ENCODE data around the gene DACT1.
"Not testable (repeated sequence)": the region's sequence is repeated elsewhere in the genome, so short reads cannot be mapped to it uniquely, and the experiment has no call there.

Gene DACT1, protein sequence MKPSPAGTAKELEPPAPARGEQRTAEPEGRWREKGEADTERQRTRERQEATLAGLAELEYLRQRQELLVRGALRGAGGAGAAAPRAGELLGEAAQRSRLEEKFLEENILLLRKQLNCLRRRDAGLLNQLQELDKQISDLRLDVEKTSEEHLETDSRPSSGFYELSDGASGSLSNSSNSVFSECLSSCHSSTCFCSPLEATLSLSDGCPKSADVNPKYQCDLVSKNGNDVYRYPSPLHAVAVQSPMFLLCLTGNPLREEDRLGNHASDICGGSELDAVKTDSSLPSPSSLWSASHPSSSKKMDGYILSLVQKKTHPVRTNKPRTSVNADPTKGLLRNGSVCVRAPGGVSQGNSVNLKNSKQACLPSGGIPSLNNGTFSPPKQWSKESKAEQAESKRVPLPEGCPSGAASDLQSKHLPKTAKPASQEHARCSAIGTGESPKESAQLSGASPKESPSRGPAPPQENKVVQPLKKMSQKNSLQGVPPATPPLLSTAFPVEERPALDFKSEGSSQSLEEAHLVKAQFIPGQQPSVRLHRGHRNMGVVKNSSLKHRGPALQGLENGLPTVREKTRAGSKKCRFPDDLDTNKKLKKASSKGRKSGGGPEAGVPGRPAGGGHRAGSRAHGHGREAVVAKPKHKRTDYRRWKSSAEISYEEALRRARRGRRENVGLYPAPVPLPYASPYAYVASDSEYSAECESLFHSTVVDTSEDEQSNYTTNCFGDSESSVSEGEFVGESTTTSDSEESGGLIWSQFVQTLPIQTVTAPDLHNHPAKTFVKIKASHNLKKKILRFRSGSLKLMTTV

DNA sequence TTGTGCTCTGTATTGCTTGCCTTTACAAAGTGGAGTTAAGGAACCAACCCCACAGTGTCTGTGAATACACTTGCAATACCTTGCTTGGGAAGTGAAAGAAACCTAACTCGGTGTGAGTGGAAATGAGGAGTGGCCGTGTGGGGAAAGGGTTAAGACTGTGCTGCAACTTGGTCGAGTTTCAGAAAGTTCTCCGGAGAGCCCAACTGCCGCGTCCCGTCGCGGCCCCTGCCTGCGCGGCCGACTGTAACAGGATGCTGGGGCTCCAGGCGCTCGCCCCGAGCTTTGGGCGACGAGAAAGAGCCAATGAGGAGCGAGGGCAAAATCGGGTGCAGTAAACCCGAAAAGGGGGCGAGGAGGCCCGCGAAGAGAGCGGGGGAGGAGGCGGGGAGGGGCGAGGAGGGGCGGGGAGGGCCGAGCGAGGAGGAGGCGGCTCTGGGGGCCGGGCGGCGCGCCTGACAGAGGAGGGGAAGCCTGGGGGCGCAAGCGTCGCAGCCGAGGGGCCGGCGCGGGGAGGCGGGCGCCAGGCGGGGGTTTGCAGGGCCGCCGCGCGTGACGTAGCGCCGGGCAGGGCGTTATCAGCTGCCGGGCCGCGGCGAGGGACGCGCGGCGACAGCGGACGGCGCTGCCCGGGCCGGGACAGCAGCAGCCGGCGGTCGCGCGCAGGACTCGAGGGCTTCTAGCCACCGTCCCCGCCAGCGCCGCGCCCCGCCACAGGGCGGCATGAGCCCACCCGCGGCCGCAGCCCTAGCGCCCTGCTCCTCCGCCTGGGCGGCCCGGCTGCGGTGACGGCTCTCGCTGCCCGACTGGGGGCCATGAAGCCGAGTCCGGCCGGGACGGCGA, at the start of gene DACT1:
TSS of gene DACT1 (plus strand) at position 572 of the 840 bp plus-strand sequence. CDS start at position 813, 241 bp downstream.
- DNase-seq = peak; percentile 41

DNA sequence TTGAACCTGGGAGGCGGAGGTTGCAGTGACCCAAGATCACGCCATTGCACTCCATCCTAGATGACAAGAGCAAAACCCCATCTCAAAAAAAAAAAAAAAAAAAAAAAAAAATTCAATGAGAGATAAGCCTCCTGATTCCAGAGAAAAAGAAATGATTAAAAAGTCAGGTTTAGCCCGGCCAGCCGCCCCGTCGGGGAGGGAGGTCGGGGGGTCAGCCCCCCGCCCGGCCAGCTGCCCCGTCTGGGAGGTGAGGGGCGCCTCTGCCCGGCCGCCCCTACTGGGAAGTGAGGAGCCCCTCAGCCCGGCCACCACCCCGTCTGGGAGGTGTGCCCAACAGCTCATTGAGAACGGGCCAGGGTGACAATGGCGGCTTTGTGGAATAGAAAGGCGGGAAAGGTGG, 49.4 kb upstream of the DACT1 start:
- not testable (repeated sequence) for DNase-seq

DNA sequence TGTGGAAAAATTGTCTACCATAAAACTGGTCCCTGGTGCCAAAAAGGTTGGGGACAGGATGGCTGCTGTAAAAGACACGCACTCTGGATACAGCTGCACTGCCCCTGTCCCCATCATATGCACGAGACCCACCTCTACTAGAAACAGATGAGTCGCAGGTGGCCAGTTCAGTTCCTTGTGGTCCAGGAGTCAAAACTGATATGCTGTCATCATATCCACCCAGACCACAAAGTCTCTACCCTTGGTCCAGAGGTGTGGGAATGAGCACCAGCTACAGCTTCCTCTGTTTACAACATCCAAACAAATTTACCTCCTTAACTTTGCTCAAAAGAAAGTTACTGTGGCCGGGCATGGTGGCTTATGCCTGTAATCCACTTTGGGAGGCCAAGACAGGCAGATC, 43.8 kb upstream of the DACT1 start:
- DNase-seq = no peak

DNA sequence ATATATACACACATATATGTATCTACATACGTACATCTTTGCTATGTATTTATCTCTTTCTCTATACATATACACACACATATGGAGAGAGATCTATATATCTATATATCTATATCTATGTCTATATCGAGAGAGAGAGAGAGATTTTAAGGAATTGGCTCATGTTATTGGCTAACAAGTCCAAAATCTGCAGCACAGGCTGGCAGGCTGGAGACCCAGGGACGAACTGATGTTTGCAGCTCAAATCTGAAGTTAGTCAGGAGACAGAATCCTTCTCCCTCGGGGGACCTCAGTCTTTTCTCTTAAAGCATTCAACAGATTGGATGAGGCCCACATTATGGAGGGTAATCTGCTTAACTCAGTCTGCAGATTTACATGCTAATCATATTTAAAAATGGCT, 40.7 kb upstream of the DACT1 start:
- no peak for DNase-seq

DNA sequence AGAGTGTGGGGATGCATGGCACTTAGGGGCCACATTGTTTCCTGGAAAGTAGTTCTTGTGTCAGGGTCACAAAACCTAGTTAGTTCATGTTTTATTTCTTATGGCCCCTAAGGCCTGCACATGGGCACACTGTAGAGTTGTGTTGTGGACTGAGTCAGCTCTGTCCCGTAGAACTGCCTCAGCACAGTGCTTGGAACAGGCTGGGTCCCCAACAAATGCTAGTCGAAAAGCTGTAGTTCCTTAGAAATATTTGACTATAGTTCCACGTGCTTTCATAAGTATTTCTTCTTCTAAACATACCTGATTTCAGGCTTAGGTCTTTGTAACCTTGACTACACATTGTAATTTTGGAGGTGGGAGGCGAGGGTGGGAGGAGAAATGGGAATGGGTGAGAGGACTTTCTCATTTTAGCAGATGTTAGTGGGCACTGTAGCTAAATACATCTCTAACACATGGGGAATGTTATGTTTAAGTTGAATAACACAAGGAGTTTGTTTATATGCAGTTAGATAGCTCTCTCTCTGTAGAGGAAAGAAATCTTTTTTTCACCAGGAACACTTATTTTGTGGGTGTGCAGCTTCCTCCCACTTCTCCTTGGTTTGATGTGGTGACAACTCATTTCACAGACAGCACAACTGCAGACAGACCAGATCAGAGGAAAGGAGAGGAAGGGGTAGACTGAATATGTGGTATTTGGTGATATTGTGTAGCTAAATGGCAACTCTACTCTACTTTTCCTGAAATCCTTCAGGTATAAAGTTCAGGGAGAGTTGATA, 39.5 kb upstream of the DACT1 start:
- no peak for DNase-seq

DNA sequence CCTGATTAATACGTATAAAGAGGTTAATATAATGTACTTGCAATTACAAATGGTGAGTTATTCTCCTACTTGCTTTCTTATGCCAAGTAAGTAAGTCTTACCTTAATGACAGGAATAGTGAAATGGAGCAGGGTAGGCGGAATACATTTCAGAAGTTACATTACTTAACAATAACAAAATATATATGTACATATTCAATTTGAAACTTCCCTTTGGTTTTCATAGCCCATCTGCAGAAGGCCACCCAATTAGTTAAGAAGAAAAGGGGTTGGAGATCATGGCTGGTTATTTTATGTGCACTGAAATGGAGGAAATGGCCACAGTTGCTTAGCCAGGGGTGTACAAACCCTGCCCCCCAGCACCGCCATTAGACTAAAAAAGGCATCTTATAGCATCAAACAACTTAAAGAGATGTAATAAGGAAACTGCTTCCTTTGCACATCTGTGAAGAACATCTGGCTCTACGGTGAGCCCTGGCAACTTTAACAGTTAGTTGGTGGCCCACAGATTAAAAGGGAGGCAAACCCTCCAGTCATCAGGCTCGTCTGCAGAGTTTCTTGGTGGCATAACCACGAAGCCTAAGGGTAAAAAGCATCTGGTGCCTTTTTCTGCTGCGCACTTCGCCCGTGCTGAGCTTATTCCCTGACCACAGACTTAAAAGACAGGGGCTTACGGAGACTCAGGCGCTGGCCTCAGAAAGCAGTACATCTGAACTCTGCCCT, 38.8 kb upstream of the DACT1 start:
- no peak for DNase-seq

DNA sequence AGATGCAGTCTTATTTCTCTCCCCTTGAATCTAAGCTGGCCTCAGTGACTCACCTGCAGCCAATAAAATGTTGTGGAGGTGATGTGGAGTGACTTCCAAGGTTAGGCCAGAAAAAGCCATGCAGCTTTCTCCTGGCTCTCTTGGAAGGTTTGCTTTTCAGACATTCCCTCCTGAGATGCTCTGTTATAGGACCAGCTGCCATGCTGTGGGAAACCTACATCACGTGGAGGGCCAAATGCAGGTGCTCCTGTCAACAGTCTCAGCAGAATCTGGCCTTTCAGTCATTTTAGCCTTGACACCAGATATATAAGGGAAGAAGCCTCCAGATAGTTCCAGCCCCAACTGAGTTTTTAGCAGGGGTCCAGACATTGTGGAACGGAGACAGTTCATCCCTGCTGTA, 38.1 kb upstream of the DACT1 start:
- DNase-seq = no peak

DNA sequence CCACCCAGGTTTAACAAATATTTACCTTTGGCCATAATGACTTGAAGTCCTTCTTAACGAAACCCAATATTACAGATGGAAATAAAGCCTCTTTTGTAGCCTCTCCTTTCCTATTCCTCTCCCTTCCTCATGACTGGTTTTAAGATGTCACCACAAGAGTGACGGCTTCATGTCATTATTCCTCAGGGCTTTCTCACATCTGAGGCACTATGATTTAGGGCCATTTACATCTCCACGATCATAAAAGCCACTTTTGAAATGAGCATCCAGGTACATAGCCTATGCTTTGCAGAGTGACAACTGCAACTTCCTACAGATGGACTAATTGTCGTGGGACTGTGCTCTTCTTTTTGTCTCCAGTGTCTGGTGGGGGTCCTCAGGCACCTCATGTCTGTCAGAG, 32.3 kb upstream of the DACT1 start:
- DNase-seq = no peak

DNA sequence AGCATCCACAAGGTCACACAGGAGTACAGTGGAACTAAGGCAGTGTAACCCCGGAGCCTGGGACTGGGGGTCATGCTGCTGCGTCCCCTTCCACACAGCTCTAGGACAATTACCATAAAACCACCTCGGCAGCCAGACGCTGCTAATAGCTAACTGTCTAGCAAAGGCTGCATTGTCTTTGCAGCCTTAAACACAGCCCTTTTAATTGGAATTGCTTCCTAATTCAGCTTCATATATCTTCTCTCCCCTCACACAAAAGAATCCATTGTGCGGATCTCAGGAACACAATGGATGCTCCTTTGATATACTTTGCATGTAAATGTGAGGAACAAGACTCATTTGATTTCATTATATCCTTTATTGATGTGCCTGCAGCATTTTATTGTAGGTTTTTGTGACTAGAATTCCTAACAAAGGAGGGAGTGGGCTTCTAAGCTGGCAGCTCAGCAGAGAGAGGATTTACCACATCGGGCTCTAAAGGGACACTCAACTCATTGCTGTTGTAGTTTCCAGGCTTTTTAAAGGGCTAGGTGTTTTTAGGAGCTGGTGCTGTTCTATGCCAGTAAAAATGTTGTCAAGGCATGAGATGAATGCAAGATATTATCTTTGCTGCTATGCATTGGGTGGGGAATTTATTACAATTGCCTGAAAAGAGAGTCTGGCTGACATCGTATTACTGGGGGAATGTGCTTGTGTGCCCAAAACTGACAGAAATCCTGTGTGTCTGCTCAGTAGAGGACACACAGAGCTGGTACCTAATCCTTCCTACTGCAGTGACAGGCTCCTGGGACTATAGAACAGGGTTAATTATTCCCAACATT, 30.4 kb upstream of the DACT1 start:
- no peak for DNase-seq

DNA sequence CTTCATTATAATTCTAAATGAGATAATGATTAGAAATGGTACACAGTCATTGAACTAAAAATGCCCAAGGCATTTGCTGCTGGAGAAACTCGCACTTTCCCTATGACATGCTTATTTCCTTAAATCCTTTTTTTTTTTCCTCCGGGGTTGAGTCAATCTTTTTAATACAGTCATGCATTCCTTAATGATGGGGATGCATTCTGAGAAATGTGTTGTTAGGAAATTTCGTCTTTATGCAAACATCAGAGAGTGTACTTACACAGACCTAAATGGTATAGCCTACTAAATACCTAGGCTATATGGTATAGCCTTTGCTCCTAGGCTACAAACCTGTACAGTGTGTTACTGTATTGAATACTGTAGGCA, 29.8 kb upstream of the DACT1 start:
- DNase-seq = no peak

DNA sequence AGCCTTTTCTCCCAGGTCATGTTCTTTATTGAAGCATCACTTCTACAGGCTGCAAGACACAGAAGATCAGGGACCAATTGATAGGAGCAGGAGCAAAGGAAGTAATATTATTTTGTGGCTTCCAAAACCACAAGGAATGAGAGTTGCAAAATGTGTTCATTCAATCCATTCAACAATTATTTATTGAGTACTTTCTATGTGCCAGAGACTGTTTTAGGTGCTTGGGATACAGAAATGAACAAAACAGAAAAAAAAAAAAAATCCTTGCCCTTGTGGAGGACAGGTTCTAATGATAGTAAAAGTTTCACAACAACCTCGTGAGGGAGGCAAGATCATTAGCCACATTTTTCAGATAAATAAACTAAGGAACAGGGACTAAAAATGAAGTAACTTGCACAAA, 20.1 kb upstream of the DACT1 start:
- DNase-seq = no peak

DNA sequence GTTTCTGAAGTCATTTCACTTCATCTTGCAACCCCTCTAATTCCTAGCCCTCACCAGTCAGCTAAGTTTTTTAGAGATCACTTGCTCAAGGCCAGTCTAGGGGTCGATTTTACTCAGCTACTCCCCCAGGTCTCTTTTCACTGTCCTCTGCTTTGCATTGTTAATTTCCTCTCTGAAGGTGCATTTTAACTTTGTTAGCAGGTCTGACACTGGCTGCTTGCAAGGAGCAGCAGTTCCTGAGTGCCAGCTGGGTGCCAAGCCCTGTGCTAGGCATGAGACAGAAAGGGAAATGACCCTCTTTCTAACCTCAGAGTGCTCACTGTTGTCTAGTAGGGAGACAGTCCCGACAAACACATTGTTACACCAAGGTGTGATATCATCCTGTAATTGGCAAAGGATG, 17.8 kb upstream of the DACT1 start:
- no peak for DNase-seq

DNA sequence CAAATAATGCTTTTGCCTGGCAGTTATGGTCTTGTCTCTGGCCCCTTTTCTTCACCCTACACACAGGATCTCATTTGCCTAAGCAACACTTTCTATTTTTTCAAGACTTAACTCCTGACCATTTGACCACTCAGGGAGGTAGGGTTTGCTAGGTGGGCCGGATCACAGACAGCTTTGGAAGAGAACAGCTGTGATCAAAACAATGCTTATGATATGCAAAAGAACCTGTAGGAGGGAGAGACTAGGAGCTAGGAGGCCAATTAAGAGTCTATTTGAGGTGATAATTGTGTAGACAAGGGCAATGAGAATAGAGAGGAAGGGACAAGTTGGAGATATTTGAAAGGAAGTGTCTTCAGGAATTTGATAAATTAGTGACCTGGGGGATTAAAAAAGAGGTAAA, 12.3 kb upstream of the DACT1 start:
- no peak for DNase-seq

DNA sequence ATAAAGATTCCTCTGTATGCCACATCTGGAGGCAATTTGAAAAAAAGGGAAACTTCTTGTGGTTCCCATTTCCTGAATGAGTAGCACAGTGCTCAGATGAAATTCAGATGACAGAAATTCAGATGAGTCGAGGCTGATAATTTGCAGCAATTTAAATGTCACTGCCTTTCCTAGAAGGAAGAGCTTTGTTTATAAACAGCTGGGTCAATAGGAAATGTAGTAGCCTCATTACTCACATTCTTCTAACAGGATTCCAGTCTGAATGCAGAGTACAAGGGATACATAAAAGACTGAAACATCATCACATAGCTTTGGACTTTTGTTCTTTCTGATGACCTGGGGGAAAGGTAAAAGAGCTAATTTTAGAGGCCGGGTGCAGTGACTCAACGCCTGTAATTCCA, 11.3 kb upstream of the DACT1 start:
- no peak for DNase-seq

DNA sequence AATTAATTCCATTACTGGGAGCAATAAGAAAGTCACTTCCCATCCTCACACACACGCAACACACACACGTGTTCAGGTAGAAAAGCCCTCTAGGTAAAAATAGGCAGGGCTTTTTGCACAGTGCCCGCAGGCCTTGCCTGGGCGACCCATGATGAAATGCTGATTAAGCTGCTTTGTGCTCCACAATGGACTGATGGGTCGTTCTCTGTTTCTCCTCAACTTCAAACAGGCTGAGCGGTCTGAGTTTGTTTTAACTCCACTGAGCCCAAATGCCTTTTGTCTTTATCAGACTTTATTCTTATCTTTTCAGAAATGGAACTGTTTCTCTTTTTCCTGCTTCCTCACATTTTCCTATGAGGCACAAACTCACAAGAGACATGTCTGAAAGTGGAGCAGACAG, 9.4 kb upstream of the DACT1 start:
- no peak for DNase-seq

DNA sequence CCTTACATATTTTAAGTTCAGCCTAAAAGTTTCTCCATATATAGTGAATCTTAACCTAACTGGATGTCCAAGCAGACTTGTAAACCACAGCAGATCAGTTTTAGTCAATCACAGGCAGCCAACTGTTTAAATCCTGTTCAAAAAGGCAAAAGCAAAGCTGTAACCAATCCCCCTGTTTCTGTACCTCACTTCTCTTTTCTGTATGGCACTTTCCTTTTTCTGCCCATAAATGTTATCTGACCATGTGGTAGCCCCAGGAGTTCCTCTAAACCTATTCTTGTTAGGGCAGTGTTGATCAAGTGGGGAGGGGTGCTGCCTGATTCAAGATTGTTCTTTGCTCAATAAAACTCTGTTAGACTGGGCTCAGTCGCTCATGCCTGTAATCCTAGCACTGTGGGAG, 8.5 kb upstream of the DACT1 start:
- DNase-seq = no peak

DNA sequence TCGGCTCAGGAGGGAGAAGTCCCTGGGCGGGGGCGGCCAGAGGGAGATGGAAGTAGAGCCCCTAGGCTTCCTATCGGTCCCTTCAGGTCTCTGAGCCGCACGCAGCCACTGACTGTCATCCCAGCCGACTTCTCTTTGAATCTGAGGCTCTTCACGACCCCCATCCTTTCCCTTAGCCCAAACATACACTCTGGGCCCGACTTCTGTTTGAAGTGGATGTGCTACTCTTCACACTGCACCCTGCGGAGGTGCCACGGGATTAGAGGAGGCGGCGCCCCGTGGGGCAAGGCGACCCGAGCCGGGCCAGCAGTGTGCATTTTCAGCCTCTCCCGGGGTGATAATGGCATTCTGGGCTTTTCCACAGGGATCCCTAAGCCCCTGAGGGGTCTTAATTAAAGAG, 6.0 kb upstream of the DACT1 start:
- no peak for DNase-seq

DNA sequence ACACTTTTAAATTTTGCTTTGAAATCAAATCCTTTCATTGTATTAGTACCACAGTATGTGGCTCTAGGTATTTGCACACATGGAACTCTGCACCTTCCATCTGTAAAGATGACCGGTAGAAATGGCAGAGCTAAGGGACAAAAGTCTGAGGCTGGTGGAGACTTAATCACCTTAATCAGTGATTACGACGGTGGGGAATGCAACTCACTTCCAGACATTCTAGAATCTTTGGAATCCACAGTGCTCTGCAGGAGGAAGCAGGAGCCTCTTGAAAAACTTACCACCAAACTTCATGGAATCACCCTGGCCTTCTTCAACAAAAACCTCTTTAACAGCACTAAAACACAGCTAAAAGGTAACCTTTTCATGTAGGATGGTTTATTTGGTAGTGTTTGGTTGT, 3.9 kb upstream of the DACT1 start:
- DNase-seq = no peak

DNA sequence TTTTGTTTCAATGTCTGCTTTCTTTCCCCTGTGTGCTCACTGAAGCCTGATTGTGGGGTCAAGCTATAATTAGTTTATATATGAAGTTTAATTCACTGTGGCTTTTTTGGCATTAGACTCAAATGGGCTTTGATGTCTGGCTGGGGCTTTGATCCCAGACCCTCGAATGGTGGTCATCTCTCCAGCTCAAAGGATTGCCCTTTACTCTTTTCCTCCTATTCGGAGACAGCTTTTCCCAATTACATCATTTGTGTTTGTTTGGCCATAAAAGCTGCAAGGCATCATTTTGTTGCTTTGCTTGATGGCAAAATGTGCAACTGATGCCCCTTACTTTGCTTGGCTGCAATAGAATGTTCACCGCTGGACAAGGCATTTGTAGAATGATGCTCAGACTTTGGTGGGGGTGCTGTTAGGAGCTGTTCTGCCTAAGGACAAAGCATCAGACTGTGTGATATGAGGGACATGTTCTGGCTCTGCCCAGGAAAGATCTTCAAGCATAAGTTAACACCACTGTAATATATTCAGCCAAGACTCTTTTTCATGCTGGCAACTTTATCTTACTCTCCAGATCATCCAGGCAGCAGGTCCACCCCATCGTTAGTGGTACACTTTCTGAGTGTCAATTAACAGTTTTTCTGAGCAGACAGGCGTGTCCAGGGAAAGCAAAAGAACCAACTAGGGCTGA, 3.2 kb upstream of the DACT1 start:
- no peak for DNase-seq

DNA sequence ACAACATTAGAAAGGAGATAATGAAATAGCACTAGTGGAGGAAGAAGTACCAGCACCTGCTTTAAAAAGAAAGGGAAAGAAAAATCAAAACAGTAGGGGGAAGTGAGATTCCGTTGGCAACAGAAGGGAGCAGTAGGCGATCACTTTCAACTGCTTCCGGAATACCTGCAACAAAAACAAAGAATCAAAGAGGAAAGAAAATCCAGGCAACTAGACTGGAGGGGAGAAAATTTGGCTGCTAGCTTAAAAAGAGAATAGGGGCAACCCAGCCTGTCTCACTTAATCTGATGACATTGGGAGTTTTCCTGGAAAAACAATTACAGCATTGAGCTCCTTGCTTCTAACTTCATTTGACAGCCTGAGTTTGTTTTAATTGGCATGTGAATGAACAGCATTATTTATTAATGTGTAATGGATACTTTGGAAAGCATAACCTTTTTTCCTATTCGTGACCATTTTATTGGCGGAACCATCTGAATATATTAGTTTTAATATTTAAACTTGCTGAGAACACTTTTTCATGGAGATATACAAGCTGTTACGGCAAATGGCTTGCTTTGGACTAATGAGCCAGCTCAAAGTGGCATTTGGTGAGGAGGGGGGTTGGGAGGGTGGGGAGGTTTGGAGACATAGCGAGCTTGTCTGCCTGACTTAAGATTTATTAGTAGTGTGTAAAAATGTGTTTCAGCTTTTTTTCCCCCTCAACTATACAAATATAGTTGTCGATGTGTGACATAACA, 2.5 kb upstream of the DACT1 start:
- no peak for DNase-seq

All from activated CD4-positive, alpha-beta T cell treated with anti-CD3 and anti-CD28 coated beads for 1 hour (primary cell).